ENCODE data around the gene HCCS.
A peak's percentile ranks its signal among the peaks of the same experiment; 100 is the strongest.
"Not testable (repeated sequence)": the region's sequence is repeated elsewhere in the genome, so short reads cannot be mapped to it uniquely, and the experiment has no call there.

HCCS gene

GRCh38 chrX:11111037-11111851, at the start of gene HCCS:
Gene HCCS (plus strand): TSS chrX:11111332. CDS start chrX:11112061, 729 bp downstream.
- DNase-seq = peak; percentile 80

GRCh38 chrX:11064276-11064675, 46.9 kb upstream of the HCCS start:
- DNase-seq = no peak

- DNase-seq = no peak
Measured at GRCh38 chrX:11064851-11065600, 46.1 kb upstream of the HCCS start.

DNA sequence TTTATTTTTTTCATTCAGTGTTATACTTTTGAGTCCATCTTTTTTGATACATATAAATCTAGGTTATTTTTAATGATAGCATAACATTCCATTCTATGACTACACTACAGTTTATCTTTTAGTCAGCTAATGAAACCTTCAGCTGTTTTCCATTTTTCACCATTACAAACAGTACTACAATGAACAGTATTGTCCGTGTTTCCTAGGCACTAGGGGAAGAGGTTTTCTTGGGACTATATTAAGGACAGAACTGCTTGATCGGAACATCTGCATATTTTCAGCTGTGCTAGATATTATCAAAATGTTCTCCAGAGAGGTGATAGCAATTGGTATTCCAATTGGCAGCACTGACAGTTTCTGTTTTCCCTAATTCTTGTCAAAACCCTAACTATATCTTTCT, 44.3 kb upstream of the HCCS start:
- no peak for DNase-seq

- DNase-seq = no peak
Measured at GRCh38 chrX:11073381-11073780, 37.8 kb upstream of the HCCS start.

DNA sequence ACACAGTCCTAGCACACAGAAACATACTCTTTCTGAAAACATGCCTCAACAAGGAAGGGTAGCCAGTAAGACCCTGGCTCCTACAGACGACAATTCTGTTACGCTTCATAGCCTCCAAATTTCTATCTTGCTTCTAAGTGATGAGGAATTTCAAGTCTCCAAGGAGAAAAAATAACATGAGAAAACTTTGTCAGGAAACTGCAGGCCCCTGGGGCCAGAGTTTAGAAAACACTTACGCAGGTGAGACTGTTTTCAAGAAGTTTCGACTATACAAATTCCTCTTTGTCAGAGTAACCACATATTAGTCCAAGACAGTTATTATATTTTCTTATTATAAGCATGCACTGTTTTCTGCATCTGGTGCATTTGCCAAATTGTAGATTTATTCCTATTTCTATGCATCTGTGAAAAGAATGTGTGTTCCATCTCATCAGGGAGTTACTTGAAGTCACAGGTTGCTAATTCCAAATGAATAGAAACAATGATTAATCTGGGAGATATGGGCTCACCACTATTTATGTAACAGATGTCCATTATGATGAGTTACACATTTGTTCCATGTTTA, 30.3 kb upstream of the HCCS start:
- DNase-seq = no peak

- DNase-seq = no peak
Measured at GRCh38 chrX:11081511-11081910, 29.6 kb upstream of the HCCS start.

- DNase-seq = no peak
Measured at GRCh38 chrX:11085305-11085704, 25.8 kb upstream of the HCCS start.

DNA sequence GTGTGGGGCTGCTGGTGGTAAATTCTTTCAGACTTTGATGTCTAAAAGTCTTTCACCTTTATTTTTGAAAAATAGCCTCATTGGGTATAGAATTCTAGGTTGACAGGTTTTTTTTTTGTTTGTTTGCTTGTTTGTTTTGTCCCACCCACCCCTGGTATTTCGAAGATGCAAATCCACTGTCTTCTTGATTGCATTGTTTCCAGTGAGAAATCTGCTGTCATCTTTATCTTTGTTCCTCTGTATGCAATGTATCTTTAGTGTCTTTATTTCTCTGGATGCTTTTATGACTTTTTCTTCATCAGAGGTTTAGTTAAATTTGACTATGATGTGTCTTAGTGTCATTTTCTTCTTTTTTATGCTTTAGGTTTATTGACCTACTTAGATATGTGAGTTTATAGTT, 21.3 kb upstream of the HCCS start:
- no peak for DNase-seq

- DNase-seq = no peak
Measured at GRCh38 chrX:11097933-11098332, 13.2 kb upstream of the HCCS start.

- no peak for DNase-seq
Measured at GRCh38 chrX:11099465-11099864, 11.7 kb upstream of the HCCS start.

- no peak for DNase-seq
Measured at GRCh38 chrX:11100281-11101035, 10.7 kb upstream of the HCCS start.

DNA sequence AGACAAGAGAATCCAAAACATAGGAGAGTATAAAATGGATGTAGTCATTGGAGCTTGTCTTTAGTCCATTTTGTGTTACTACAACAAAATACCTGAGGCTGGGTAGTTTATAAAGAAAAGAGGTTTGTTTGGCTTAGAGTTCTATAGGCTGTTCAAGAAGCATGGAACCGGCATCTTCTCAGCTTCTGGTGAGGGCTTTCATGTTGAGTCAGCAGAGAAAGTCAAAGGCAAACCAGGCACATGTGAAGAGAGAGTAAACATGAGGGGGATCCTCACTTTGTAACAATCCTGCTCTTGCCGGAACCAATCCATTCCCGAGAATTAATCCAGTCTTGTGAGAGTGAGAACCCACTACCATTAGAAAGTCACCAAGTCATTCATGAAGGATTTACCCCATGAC, 8.1 kb upstream of the HCCS start:
- DNase-seq = no peak

DNA sequence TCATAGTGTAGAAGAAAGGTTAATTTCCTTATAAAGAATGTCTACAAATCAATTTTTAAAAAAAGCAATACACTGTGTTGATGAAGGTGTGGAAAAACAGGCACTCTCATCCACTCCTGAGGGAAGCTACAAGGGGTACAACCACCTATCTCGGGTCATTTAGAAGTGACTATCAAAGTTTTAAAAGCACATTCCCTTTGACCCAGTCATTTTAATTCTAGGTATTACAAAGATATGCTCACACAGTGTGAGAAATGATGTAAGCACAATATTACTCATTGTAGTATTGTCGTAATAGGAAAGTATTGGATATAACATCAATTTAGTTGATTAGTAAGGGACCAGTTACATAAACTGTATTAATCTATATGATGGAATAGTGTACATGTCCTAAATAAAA, 7.4 kb upstream of the HCCS start:
- no peak for DNase-seq

GRCh38 chrX:11105080-11105479, 6.1 kb upstream of the HCCS start:
- DNase-seq = no peak

- DNase-seq = no peak
Measured at GRCh38 chrX:11108253-11108941, 2.7 kb upstream of the HCCS start.

DNA sequence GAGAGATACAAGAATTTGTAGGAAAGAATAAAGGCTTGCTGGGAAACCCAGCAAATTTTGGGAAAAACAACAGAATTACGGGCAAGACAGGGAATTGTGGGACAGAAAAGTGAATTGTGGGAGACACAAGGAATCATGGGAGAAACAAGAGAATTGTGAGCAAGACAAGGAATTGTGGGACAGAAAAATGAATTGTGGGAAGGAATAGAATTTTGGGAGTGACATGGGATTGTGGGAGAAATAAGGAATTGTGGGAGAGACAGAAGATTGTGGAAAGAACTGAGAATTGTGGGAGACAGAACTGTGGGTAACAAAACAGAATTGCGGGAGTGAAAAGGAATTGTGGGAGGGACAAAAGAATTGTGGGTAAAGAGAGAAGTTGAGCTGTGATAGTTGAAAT, 1.2 kb upstream of the HCCS start:
- no peak for DNase-seq

GRCh38 chrX:11111947-11112346, 815 bp downstream of the HCCS start:
- no peak for DNase-seq

GRCh38 chrX:11113731-11114130, 2.6 kb downstream of the HCCS start:
- no peak for DNase-seq

- no peak for DNase-seq
Measured at GRCh38 chrX:11117745-11118144, 6.6 kb downstream of the HCCS start.

DNA sequence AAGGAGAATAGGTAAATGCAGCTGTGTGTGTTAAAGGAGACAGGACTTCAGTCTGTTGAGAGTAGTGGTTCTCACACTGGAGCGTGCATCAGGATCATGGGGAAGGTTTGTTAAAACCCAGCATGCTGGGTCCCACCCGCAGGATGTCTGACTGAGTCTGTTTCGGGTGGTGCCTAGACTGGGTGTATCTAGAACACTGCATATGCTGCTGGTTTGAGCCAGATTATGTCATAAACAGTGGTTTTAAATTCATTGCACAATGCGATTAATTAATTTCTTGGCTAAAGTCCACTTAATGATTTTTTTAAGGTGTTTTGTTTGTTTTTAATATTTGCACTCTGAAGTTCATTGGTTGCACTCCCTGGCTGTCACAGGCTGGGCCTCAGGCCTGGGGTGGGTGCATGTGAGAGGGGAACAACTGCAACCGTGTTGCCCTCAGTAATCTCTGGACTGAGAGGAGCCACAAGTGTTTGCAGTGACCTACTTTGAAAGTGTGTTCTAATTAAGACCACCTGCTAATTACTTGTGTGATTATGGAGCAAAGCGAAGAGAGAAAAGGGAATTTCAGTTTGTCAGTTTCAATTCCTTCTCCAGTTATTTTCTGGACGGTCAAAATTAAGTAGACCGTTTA, 8.3 kb downstream of the HCCS start:
- no peak for DNase-seq

DNA sequence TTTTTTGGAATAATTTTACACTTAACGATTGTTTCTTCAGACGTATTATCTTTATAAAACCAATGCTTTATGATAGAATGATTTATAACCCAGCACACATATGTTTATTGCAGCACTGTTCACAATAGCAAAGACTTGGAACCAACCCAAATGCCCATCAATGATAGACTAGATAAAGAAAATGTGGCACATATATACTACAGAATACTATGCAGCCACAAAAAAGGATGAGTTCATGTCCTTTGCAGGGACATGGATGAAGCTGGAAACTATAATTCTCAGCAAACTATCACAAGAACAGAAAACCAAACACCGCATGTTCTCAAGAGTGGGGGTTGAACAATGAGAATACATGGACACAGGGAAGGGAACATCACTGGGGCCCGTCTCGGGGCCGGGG, 12.0 kb downstream of the HCCS start:
- DNase-seq = not testable (repeated sequence)

Measured in activated CD8-positive, alpha-beta memory T cell treated with anti-CD3 and anti-CD28 coated beads, Interleukin-2, amount 50 U/mL, for 4 hours (primary cell).